NCI-H2196 treated with DMSO at 0.1 percent for 48 hours (cell line): ENCODE results near the gene LIN37.
"Not testable (repeated sequence)": the region's sequence is repeated elsewhere in the genome, so short reads cannot be mapped to it uniquely, and the experiment has no call there.

Experiments
- DNase-seq: peaks from one replicate; lab custom pipeline; 2025; ENCODE audit not compliant: unreplicated experiment; lab: John Stamatoyannopoulos, UW

Gene LIN37

DNA sequence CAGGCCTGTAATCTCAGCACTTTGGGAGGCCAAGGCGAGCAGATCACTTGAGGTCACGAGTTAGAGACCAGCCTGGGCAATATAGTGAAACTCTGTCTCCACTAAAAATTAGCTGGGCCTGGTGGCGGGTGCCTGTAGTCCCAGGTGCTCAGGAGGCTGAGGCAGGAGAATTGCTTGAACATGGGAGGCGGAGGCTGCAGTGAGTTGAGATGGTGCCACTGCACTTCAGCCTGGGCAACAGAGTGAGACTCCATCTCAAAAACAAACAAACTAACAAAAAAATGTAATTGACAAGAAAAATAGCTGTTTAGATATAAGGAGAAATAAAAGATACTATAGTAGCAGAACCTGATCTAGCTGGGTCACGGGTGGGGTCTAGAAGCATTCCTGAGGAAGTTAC, 24.0 kb downstream of the LIN37 start:
- not testable (repeated sequence) for DNase-seq

DNA sequence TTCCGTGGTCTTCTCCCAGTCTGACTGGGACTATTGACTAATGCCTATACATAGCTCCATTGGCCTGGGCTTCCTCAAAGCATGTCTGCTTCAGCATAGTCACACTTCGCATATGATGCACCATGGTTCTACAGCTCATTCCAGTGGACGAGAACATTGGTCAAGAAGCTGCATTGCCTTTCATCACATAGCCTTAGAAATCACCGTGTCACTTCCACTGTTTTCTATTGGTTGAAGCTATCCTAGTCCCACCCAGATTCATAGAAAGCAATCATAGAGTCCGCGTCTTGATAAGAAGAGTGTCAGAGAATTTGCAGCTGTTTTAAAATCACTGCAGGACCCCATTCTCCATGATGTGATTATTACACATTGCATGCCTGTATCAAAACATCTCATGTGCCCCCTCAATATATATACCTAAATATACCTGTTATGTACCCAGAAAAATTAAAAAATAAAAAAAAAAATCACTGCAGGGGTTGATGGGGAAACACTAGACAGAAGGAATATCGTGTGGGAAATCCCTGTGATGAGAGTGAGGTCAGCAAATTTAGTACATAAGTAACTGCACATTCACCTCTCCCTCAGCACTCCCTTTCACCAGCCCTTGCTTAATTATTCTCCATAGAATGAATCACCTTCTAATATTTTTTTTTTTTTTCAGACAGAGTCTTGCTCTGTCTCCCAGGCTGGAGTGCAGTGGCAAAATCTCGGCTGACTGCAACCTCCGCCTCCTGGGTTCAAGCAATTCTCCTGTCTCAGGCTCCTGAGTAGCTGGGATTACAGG, 24.8 kb downstream of the LIN37 start:
- DNase-seq: no peak

DNA sequence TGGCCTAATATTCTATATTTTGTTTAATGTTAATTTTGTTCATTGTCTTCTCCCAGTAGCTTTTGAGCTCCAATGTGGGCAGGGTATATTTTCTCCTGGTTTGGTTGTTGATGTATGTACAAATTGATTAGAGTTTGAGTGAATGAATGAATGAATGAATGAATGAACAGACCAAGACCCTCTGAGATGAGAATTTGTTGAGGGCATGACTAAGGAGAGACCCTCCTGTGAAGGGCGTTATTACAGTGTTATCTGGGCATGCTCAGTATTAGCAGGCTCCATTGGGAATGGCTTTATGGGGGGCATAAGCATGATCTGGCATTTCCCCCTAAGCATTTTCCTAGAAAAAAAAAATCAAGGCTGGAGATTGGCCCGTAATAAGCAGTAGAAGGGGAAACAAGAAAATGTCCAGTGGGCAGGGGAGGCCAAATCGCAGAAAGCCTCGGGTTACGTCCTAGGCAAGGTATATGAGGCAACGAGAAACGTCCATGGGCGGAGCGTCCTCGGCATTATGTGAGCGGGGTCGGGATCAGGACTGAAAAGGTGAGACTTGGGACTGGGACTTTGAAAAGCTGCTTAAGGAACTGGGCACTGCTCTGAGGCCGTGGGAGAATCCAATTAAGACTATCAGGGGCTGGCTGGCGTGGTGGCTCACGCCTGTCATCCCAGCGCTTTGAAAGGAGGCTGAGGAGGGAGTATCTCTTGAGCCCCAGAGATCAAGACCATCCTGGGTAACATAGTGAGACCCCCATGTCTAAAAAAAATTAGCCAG, 26.1 kb downstream of the LIN37 start:
- no peak for DNase-seq

DNA sequence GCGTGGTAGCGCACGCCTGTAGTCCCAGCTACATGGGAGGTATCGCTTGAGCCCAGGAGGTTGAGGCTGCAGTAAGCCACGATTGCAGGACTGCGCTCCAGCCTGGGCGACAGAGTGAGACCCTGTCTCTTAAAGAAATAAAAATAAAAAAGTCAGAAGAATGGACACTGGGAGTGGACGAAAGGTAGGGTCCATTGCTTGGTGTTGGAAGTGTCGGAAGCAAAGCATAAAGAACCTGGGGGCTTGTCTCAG, 26.6 kb downstream of the LIN37 start:
- DNase-seq: no peak

DNA sequence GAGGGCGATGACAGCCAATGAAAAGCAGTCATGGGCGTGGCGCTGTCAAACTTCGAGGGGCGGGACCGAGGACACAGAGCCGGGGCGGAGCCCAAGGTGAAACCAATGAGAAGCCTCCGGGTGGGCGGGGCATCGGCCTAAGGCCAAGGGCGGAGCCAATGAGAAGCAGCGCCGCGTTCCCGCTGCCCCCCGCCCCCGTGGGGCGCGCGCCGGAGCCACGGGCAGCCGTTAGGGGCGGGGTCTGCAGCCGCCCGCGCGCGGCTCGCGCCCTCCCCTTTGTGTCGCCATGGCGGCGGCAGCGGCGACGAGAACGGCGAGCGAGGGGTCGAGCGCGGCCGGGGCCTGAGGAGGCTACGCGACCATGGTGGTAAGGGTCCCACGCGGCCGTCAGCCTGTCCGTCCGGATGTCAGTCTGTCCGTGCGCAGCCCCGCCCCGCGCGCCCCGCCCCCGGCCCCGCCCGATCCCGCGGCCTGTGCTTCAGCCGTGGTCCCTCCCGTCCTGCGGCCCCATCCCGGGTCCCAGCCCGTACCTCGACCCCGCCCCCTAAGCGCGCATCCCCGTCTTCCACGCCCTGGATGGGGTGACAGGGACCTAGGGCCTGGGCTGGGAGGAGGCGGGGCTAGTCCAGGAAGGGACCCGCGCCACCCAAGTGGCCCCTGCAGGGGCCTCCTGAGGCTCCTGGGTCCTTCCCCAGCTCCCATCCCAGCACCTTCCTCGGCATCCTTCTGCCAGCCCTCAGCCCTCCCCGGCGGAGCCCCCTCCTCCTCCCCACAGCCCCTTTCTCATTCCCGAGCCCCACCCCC, 27.1 kb downstream of the LIN37 start, which contains the start of gene ARHGAP33:
ARHGAP33 (plus strand) TSS at position 267 of the 804 bp plus-strand sequence; CDS start at position 362, 95 bp downstream.
- peak; percentile 98 for DNase-seq

DNA sequence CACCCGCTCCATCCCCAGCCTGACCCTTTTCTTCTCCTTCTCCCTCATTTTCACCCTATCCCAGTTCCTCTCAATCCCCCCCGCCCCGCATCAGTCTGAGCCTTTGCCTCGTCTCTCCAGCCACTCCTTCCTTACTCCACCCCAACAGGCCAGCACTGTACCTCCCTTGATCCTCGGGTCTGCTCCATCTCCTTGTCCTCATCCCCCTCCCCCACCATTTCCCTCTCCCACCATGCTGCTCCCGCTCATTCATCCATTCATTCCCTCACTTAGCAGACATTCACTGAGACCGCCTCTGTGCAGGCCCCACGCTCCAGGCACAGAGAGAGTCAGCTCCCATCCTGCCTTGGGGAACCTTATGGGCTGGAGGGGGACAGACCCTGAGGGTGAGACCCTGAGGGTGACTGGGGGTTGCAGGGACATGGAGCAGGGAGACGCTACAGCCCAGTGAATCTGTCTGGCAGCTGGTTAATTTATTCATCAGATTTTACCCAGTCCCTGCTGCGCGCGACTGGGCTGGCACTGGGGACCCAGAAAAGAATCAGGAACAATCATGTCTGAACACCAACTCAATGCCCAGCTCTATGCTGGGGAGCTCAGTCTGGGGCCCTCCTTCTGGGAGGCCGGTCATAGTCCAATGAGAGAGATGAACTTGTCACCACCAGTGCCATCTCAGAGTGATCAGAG, 27.9 kb downstream of the LIN37 start:
- DNase-seq: no peak

DNA sequence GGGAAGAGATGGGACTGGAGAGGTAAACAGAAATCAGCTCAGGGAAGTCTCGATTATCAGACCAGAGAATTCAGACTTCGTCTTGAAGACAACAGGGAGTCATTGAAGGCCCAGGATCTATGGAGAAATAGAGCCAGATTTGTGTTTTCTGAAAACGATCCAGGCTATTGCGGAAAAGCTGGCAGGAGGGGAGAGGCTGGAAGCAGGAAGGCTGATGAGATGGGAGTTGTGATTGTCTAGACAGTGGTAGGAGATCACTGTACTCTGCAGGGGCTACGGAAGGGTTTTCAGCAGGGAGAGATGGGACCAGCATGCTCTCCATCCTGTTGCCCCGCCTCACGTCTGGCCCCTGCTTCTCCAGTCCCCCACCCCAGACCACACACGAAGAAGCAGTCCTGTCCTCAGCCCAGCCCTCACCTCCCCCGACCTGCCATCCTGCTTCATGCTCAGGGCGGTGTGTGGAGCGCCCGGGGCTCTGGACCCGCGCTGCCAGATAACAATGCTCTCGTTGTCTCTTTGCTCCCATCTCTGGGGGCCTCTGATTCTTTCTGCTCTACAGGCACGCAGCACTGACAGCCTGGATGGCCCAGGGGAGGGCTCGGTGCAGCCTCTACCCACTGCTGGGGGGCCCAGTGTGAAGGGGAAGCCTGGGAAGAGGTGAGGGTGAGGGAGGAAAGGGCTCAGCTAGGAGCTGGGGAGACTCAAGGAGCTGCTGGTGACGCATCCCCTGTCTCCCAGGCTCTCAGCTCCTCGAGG, 28.9 kb downstream of the LIN37 start:
- DNase-seq: no peak

DNA sequence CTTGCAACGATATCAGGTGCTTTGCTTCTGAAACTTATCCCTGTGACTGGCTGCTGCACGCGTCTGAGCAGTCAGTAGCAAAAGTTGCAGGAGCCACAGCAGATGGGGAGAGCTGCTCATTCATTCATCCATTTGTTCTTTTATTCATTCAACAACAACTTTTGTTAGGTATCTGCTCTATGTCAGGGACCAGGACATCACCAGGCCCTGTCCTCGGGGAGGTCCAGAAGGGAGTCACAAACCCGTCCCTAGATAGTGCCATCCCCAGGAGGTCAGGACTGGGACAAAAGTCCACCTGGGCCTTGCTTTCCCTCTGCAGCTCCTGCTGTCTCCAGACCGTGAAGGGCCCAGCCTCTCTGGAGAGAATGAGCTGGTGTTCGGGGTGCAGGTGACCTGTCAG, 29.6 kb downstream of the LIN37 start:
- no peak for DNase-seq

DNA sequence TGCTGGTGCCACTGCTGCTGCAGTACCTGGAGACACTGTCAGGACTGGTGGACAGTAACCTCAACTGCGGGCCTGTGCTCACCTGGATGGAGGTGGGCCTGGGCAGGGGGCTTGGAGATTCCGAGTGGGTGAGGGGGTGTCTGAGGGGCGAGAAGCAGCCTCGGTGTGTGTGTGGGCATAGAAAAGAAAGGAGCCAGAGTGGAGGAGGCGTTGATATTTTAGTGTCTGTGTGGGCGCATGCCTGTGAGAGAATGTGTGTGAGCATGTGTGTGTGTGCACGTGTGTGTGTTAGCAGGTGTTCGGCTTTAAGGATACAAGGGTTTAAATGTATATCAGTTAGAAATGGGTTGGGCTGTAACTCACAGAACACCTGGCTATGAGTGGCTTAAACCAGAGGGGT, 30.7 kb downstream of the LIN37 start:
- DNase-seq: no peak

DNA sequence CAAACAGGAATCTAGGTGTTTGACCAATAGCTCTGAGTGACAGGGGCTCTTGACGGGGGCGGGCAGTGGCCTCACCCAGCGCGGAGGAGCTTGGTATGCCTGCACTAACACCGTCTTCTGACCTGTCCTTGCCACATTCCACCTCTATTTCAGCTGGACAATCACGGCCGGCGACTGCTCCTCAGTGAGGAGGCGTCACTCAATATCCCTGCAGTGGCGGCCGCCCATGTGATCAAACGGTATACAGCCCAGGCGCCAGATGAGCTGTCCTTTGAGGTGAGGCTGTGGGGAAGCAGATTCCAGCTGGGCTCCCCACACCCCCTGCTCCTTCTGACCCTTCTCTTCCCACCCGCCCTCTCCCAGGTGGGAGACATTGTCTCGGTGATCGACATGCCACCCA, 31.7 kb downstream of the LIN37 start:
- no peak for DNase-seq

DNA sequence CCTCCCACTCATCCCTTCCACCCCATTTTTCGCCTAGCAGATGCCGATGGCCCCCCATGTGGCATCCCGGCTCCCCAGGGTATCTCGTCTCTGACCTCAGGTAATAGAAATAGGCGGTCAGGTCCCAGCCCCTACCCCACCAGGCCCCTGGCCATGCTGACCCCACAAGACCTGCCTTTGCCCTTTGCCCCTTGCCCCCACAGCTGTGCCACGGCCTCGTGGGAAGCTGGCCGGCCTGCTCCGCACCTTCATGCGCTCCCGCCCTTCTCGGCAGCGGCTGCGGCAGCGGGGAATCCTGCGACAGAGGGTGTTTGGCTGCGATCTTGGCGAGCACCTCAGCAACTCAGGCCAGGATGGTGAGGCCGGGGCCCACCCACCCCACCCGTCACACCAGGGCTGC, 32.3 kb downstream of the LIN37 start:
- DNase-seq: no peak

DNA sequence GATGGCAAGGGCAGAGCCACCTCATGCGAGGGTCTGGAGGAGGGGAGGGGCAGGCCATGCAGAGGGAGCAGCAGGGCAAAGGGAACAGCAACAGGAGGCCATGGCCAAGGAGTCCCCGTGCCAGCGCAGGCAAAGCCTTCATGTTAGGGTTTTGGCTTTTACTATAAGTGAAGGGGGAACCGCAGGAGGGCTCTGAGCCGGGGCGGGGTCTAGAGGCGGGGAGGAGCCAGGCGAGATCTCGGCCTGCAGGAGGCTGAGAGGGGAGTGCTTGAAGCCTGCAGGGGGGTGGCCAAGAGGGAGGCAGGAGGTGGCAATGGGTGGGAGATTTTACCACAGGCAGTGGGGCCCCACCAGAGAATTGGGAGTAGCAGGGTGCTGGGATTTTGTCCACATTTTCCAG, 33.3 kb downstream of the LIN37 start:
- no peak for DNase-seq

DNA sequence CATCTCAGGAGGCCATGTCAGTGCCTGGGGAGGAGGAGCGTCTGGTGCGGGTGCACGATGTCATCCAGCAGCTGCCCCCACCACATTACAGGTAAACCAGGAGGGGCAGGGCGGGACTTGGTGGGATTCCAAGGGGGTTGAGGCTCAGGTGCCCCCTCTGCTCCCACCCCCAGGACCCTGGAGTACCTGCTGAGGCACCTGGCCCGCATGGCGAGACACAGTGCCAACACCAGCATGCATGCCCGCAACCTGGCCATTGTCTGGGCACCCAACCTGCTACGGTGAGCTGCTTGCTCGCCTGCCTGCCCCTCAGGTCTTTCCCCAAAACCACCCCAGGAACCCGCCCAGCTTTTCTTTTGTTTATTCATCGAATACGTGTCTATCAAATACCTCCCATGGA, 34.2 kb downstream of the LIN37 start:
- no peak for DNase-seq

DNA sequence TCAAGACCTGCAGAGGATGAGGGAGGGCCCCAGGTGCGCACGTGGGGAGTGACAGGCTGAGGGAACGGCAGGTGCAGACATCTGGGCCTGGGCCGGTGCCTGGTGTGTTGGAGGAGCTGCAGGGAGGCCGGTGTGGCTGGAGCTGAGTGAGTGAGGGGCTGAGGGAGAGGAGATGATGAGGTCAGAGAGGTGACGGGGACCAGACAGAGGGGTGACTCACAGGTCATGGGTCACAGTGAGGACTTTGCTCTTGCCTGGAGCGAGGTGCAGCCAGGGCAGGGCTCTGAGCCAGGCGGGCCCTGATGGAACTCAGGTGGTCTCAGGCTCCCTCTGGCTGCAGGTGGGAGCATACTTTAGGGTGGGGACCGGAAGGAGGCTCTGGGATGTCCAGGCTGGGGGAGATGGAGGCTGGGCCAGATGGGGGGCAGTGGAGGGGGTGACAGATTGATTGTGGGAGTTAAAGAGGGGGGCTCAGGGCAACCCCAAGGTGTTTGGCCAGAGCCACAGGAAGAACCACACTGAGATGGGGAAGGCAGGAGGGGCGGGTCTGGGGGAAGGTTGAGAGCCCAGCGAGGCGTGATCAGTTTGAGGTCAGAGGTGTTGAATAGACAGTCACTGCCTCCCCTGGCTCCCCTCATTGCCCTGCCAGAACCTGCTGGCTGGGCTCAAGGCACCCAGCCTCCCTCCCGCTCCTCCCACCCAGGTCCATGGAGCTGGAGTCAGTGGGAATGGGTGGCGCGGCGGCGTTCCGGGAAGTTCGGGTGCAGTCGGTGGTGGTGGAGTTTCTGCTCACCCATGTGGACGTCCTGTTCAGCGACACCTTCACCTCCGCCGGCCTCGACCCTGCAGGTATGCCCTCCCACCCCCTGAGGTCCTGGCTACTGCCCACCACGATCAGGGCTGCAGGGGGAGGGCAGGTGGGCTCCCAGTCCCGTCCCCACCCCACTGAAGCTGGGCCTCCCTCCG, 35.4 kb downstream of the LIN37 start:
- no peak for DNase-seq

DNA sequence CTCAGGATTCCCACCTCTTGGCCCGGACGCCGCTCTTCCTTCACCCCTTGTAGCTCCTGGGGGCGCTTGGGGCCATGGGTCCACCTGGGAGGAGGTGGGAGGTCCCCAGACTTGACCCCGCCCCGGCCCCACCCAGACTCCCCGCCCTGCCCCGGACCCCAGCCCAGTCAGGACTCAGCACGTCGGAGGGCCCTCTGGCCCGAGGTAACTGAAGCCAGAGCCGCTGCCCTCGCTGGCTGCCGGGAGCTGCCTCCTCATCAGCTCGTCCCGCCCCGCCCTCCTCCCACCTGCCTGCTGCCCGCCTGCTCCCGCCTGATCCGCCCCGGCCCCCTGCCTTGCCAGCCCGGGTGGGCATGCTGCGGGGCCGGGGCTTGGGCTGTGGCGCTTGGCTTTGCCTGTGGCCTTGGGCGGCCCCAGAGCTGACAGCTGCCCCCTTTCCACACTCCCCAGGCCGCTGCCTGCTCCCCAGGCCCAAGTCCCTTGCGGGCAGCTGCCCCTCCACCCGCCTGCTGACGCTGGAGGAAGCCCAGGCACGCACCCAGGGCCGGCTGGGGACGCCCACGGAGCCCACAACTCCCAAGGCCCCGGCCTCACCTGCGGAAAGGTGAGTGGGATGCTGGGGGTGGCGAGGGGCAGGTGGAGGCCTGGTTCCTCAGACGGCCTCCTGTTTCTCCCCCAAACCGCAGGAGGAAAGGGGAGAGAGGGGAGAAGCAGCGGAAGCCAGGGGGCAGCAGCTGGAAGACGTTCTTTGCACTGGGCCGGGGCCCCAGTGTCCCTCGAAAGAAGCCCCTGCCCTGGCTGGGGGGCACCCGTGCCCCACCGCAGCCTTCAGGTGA, 36.3 kb downstream of the LIN37 start:
- no peak for DNase-seq

DNA sequence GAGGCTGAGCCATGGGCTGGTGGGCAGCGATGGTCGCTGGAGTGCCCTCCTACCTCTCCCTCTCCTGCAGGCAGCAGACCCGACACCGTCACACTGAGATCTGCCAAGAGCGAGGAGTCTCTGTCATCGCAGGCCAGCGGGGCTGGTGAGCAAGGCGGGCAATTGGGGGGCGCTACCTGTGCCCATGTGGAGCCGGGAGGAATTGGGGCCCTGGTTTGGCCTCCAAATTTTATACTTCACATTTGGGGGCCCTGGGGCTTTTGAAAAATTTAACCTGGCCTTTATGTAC, 36.9 kb downstream of the LIN37 start:
- DNase-seq: no peak

DNA sequence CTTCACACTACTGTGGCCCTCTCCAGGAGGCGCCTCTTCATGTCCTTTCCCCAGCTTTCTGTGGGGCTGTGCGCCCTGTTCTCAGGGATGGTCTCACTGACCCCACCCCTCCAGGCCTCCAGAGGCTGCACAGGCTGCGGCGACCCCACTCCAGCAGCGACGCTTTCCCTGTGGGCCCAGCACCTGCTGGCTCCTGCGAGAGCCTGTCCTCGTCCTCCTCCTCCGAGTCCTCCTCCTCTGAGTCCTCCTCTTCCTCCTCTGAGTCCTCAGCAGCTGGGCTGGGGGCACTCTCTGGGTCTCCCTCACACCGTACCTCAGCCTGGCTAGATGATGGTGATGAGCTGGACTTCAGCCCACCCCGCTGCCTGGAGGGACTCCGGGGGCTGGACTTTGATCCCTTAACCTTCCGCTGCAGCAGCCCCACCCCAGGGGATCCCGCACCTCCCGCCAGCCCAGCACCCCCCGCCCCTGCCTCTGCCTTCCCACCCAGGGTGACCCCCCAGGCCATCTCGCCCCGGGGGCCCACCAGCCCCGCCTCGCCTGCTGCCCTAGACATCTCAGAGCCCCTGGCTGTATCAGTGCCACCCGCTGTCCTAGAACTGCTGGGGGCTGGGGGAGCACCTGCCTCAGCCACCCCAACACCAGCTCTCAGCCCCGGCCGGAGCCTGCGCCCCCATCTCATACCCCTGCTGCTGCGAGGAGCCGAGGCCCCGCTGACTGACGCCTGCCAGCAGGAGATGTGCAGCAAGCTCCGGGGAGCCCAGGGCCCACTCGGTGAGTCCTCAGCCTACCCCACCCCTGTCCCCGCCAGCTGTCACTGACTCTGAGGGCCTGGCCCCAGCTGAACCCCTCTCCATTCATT, 38.2 kb downstream of the LIN37 start:
- no peak for DNase-seq
